Pons (tissue), 1 donor: ENCODE data around the gene OGA.
A peak's percentile ranks its signal among the peaks of the same experiment; 100 is the strongest.
"Not testable (repeated sequence)": the region's sequence is repeated elsewhere in the genome, so short reads cannot be mapped to it uniquely, and the experiment has no call there.

Source experiments
- DNase-seq: peaks from one replicate; pipeline ENCODE4 v3.0.0-alpha.2; 2016; ENCODE audit warnings: low spot score

OGA gene

GRCh38 chr10:101797403-101798059 is 20.7 kb downstream of the OGA start:
- DNase-seq = no peak

DNA sequence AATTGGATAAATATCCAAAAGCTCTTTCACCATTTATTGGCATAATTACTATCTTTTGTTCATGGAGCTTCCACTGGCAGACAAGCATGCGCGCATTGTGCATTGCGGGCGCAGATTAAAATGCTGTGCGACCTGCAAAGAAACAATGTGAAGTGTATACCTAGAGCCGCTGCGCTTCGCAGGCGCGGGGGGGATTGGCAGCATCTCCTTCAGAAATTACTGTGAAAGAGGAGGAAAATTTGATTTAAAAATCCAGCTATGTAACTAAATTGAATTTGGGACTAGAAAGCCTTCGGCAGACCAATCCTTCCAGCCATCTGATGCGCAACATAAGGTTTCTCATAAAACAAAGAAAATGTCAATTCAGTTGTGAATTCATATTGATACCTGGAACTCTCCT is 24.7 kb downstream of the OGA start:
- DNase-seq = no peak

- DNase-seq = no peak
These were observed 28.6 kb downstream of the OGA start for GRCh38 chr10:101789686-101790085.

DNA sequence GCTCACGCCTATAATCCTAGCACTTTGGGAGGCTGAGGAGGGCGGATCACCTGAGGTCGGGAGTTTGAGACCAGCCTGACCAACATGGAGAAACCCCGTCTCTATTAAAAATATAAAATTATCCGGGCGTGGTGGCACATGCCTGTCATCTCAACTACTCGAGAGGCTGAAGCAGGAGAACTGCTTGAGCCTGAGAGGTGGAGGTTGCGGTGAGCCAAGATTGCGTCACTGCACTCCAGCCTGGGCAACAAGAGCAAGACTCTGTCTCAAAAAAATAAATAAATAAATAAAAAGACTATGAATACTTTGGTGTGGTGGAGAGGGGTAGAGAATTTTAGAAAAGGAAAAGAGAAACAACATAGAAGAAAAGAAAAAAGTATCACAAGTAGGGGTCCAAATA is 29.0 kb downstream of the OGA start:
- DNase-seq = not testable (repeated sequence)

- DNase-seq = no peak
These were observed 32.4 kb downstream of the OGA start for GRCh38 chr10:101785801-101786200.

DNA sequence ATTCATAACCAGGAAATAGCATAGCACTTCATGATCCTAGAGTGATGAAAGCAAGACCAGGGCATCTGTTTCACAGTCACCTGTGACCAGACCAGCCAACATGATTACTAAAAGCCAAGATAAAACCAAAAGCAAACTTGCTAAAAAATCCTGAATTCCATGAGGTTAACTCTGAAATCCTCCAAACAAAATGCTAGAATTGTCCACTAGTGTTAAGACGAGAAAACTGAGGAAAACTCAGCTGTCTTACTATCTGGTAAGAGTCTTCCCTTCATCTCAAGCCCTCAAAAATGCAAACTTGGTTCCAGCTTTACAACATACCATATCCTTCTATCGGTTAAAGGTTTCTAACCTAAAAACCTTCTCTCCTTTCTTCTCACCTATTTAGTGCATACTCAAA is 33.7 kb downstream of the OGA start:
- no peak for DNase-seq

DNA sequence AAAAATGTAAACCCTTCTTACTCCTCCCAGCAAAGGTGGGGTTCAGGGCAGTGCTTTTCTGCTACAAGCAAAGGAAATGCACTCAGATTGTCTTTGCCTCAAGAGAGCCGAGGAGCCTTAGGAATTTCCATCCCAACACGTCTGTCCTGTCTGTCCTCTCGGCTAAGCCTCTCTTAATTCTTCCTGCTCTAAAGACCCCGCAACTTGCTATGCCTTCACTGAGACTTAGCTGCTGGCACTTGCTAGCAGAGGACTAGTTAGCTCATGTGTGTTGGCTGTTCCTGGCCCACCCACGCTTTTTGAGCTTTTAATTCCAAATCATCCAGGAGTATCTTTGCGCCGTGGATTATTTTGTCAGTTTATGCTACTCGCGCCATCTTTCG is 34.5 kb downstream of the OGA start:
- DNase-seq = no peak

- peak; percentile 52 for DNase-seq
These were observed 35.2 kb downstream of the OGA start, which contains the start of gene NPM3 for GRCh38 chr10:101782811-101783735. Gene NPM3, minus strand, starts transcription at chr10:101783446. Its CDS starts 56 bp downstream, at chr10:101783390.

DNA sequence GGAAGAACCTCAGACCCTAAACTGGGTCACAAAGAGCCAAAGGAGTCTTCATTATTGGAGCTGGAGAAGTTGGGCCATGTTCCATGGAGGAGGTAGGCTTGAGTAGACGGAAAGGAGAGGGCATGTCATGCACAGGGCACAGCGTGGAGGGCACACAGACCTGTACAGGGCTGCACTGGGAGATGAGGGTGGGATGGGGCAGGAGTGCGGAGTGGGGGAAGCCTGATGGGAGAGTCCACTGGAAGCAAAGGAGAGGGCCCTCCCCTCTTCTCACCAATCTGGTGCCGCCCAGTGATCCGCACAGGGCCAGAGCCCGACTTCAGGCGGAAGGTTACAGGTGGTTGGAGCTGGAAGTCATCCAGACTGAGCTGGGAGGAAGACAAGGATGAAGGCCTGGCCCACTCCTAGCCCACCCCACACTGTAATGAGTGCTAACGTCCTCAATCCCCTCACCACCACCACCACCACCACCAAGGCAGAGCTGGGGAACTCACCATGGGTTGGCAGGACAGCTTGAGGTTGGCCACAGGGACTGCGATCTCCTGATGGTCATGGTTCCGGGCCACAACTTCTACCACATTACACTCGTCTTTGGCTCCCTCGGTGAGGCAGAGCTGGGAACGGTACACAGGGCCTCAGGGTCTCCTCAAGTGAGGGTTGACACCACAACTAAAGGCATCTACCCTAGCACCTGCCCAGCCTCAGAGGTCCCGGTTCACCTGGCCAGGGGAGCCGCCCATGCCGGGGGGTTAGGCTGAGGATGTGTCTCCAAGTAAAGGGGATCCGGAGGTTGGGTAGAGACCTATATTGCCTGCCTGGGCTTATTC is 36.0 kb downstream of the OGA start:
- no peak for DNase-seq

GRCh38 chr10:101781655-101781983 is 36.6 kb downstream of the OGA start:
- DNase-seq = no peak

DNA sequence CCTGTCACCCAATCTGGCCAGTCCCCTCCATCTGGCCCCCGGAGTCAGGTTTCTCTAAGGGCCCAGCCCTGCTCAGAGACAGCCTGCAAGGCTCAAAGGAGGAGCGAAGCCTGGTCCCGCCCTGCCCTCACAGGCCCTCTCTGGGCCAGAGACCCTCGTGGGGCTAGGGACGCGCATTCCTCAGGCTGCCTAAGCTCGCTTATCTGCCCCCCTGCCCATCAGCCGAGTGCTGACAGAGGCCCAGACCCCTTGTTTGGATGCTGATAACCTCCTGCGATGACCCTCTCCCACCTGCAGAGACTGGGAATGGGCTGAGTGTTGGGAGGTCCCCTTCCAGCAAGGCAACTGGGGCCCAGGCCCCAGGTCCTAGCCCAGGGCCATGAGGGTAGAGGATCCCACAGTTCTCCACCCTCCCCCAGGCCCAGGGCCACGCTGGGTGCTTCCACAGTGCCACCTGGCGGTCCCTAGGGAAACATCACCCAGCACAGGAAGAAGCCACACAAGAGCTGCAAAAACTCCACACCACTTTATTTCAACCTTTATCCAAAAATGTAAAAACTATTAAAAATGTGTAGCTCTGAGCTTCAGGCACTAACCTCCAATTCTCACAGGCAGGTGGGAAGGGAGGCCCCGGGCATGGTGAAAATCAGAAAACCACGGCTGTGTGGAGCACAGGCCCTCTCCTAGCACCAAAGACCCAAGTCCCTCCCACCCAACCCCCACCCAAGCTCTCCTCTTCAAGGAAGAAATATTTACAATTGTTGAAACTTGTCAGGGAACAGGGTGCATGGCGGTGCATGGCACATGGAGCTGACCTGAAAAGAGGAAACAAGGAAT is 37.2 kb downstream of the OGA start:
- DNase-seq = peak; percentile 58

GRCh38 chr10:101780187-101780817 is 37.9 kb downstream of the OGA start:
- DNase-seq = no peak

DNA sequence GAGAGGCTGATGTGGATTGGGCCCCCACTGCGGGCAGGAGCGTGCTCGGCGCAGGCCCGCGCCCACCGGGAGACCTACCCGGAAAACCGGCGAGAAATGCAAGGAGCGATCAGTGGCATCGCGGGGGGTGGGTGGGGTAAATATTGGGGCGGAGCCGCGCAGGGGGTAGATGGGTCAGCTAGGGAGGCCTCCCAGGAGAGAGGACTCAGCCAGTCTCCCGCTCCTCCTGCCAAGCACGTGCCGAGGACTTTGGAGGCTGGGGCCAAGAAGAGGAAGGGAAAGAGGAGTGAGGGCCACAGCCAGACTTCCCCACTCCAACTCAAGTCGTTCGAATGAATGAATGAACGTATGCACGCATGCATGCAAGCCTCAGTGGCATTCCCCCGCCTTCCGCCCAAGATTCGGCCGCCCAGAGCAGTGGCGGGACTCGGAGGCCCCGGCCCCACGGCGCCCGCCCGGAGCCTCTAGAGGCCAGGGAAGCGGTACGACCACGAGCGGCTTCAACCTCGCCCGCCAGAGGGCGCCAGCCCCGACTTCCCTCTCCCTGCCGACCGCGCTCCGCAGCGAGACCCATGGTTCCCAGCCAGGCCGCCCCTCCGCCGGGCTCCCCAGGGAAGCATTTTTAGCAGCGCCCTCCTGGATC is 38.6 kb downstream of the OGA start:
- peak; percentile 36 for DNase-seq

DNA sequence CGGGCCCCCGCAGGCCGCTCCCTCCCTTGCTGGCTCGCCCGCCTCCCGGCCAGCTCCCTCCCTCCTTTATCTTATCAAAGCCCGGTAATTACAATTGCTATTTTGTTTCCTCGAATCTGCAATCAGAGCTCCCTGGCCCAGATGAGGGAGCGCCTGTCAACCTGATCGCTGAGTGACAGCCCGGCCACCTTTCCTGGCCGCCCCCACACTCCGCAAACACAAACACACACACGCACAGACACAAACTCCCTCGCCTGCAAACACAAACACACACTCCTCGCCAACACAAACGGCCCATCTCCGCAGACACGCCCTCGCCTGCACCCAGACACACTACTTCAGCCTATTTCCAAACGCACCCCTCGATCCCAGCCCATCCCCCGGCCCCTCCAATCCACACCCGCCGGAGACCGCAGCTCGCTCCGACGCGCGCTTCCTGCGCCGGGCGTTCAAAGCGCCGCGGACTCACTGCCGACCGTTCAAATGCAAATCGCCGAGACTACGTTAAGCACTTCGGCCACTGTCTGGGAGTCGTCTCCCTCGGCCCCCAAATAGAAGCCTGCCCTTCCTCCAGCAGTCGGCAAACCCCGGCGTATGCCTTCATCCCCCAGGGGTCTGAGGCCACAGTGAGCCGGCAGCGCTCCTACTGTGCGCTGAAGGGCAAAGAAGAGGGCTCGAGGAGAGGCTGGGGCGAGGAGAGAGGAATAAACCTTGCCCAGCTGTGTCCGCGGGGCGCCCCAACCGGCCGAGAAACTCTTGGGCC is 39.3 kb downstream of the OGA start:
- no peak for DNase-seq

GRCh38 chr10:101778151-101778780 is 40.0 kb downstream of the OGA start:
- DNase-seq = no peak

- DNase-seq = no peak
These were observed 40.6 kb downstream of the OGA start for GRCh38 chr10:101777619-101778145.

DNA sequence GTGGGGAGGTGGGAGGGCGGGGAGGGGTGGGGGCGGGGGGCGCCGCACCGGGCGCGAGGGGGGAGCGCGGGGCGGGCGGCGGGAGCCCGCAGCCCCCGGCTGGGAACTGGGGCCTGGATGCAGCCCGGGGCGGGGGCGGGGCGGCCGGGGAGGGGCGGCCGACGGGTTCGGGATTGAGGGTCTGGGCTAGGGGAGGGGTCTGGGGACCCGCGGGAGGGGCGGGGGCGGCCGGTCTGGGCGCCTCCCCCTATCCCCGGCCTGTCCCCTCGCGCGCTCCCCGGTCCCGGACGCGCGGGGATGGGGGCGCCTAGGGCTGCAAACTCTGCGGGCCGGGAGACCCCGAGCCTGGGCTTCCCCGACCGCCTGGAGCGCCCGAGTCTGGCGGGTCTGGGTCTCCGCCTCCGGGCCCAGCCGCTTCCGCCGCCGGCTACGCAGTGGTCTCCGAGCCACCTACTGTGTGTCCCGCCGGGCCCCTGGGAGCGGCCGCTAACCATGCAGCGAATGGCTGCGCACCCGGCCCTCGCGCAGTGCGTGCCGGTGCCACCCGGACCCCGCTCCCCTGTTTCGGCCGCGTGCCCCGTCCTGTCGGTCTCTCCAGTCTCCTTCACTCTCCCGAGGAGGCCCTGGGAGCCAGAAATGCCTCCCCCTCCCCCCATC is 42.0 kb downstream of the OGA start:
- no peak for DNase-seq
